AG09309 (cell line): ENCODE data around the gene BORCS8.

ENCODE experiments used
- DNase-seq: peaks from one replicate; pipeline ENCODE4 v3.0.0-alpha.2; 2010; ENCODE audit warnings: low read depth
- H3K4me3 ChIP-seq: 2 replicates; pipeline ENCODE4 v1.5.1; 2011; ENCODE audit warnings: mild to moderate bottlenecking, low read depth, low read length, moderate library complexity; ENCODE audit not compliant: control insufficient read depth
- TF ChIP-seq, protein P1 (sequence below): IDR thresholded peaks from 2 replicates; pipeline ENCODE4 v1.5.1; 2011; ENCODE audit warnings: mild to moderate bottlenecking, low read depth, low read length, inconsistent platforms; ENCODE audit not compliant: insufficient read depth, control insufficient read depth; ENCODE audit errors: missing control alignments

BORCS8 gene

GRCh38 chr19:19209372-19209771 is 17.4 kb upstream of the BORCS8 start:
- H3K4me3 ChIP-seq, result no peak overlapping the region
- DNase-seq, result no peak
- TF ChIP-seq, protein P1, sequence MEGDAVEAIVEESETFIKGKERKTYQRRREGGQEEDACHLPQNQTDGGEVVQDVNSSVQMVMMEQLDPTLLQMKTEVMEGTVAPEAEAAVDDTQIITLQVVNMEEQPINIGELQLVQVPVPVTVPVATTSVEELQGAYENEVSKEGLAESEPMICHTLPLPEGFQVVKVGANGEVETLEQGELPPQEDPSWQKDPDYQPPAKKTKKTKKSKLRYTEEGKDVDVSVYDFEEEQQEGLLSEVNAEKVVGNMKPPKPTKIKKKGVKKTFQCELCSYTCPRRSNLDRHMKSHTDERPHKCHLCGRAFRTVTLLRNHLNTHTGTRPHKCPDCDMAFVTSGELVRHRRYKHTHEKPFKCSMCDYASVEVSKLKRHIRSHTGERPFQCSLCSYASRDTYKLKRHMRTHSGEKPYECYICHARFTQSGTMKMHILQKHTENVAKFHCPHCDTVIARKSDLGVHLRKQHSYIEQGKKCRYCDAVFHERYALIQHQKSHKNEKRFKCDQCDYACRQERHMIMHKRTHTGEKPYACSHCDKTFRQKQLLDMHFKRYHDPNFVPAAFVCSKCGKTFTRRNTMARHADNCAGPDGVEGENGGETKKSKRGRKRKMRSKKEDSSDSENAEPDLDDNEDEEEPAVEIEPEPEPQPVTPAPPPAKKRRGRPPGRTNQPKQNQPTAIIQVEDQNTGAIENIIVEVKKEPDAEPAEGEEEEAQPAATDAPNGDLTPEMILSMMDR, result no peak

DNA sequence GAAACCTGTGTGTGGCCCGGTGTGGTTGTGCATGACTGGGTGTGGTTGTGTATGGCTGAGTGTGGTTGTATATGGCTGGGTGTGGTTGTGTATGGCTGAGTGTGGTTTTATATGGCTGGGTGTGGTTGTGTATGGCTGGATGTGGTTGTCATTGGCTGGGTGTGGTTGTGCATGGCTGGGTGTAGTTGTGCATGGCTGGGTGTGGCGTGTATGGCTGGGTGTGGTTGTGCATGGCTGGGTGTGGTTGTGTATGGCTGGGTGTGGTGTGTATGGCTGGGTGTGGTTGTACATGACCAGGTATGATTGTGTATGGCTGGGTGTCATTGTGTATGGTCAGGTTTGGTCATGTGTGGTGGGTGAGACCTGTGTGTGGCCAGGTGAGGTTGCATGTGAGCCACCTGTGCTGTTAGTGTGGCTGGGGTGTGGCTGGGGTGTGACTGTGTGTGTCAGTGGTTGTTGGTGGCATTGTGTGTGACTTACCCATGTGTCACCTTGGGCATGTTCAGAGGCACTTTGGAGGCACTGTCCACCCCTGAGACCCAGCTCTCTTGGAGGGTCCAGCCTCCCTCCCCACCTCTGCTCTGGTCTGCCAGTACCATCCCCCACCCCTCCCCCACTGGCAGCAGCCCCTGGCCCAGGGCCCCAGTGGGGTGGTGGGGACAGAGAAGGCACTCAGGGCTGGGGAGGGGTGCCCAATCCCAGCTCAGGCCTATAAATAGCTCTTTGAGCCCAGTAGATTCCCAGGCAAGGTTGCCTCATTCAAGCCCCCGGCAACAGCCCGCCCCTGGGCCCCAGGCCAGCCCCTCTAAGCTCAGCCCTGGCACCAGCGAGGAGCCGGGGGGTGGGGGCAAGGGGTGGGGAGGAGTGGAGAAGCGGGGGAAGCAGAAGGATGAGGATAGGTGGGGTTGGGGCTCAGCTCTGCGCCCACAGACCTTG is 16.0 kb upstream of the BORCS8 start:
- DNase-seq, result no peak
- no peak overlapping the region for H3K4me3 ChIP-seq
- TF ChIP-seq, protein P1, result no peak

DNA sequence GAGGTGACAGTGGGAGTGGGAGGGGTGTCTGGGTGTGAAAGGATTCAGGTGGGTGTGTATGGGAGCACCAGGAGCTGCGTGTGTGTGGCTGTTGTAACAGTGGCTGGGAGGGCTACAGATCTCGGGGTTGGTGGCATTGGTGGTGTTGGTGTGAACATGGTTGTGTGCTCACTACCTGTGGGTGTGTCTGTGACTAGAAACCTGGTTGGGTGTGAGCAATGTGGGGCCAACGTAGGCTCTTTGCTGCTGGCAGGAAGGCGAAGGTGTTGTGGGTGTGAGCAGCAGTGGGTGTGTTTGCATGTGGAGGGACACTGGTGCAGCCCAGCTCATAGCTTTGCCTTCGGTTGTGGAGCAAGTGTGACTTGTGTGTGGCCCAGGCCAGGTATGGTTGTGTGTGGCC is 15.0 kb upstream of the BORCS8 start:
- H3K4me3 ChIP-seq, result no peak overlapping the region
- TF ChIP-seq, protein P1, result no peak
- no peak for DNase-seq

DNA sequence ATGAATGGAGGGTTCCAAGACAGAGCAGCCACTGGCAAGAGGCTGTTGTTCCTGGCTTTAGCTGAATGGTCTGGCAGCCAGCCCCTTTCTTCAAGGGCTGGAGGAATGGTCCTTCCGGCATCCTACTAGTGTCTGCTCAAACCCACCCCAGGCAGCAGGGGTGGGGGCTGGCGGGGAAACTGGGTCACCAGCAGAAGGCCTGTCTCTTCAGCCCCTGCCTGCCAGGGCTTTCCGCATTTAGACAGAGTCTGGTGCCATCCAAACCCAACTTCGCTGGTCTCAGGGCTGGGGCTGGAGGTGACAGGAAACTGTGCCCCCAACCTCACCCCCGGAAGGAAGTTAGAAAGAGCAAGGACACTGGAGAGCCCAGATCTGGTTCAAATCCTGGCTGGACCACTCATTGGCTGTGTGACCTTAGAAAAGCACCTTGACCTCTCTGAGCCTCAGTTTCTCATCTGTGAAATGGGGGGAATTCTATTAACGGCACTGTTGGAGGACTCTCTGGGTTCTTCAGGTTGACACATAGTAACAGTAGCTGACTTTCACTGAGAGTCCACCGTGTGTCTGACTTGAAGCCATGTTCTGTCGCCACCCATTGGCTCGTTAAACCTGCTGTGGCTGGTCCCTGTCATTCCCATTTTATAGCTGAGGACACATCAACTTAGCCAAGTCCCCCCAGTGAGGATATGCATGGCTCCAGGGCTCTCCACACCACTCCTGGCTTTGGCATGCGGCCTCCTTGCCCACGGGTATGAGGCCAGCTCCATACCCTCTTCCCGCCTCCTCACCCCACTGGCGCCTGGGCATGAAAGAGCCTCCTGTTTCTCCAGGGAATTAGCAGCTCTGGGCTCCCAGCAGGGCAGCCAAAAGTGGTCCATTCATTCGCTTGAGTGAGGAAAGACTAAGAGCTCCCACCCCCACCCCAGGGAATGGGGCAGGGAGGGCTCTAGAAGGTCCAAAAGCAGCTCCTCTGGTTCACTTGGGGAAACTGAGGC is 13.8 kb upstream of the BORCS8 start:
- no peak for DNase-seq
- TF ChIP-seq, protein P1, result no peak
- no peak overlapping the region for H3K4me3 ChIP-seq

DNA sequence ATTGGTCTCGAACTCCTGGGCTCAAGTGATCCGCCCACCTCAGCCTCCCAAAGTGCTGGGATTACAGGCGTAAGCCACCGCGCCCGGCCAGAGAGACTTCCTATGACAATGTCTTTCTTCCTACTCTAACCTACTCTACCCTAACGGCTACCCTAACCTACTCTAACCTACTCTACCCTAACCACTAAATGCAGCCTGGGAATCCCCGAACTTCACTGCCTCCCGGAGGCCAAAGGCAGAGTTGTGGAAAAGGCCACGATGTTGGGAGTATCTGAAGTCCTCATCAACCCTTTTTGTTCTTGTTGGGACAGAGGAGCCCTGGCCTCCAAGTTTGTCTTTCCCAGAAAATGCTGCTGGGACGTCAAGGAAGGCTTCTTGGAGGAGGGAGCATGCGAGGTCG is 12.2 kb upstream of the BORCS8 start:
- H3K4me3 ChIP-seq, result no peak overlapping the region
- TF ChIP-seq, protein P1, result no peak
- DNase-seq, result no peak
